A549 (cell line): ENCODE results near the gene ZNF586.
"Not testable (repeated sequence)": the region's sequence is repeated elsewhere in the genome, so short reads cannot be mapped to it uniquely, and the experiment has no call there.

Source experiments
- CEBPB ChIP-seq, 2 experiments: fragments of >200 bp in 1 of 2; sonication (Bioruptor Twin) in 1 of 2; formaldehyde crosslinking in 1 of 2; IDR thresholded peaks; 2 replicates each; pipeline ENCODE4 v1.6.1; 2012 to 2016
- CTCF ChIP-seq: fragments of >200 bp; sonication (Bioruptor Twin); formaldehyde crosslinking; IDR thresholded peaks from 3 replicates; pipeline ENCODE4 v1.5.1; 2016
- JUN ChIP-seq, 2 experiments: fragments of >200 bp; sonication (Bioruptor Twin); formaldehyde crosslinking; IDR thresholded peaks; 2 replicates in 1 of 2; 3 replicates in 1 of 2; pipeline ENCODE4 v1.6.1; 2016 to 2017
- KDM1A ChIP-seq: fragments of 200-600 bp; sonication (generic); IDR thresholded peaks from 2 replicates; pipeline ENCODE4 v1.6.1; 2016; ENCODE audit warnings: low read depth, mild to moderate bottlenecking
- MAZ ChIP-seq: fragments of 150-350 bp; IDR thresholded peaks from 2 replicates; pipeline ENCODE4 v1.6.1; 2014; ENCODE audit warnings: antibody characterized with exemption, low read depth, low read length, borderline replicate concordance
- MYC ChIP-seq: IDR thresholded peaks from 2 replicates; pipeline ENCODE4 v1.6.1; 2012; ENCODE audit warnings: mild to moderate bottlenecking, inconsistent platforms, low read length, improper control_type of control experiment, borderline replicate concordance
- NFE2L2 ChIP-seq: fragments of 150-350 bp; conservative IDR thresholded peaks from 2 replicates; pipeline ENCODE4 v1.6.1; 2014; ENCODE audit warnings: low read length
- POLR2A ChIP-seq: IDR thresholded peaks from 2 replicates; pipeline ENCODE4 v1.6.1; 2012; ENCODE audit warnings: mild to moderate bottlenecking, low read length
- RFX5 ChIP-seq: fragments of 450-650 bp; IDR thresholded peaks from 2 replicates; pipeline ENCODE4 v1.7.1; 2014; ENCODE audit warnings: antibody characterized with exemption, mild to moderate bottlenecking, moderate library complexity
- RNF2 ChIP-seq: fragments of 200-600 bp; sonication (generic); IDR thresholded peaks from 2 replicates; pipeline ENCODE4 v1.6.1; 2016; ENCODE audit warnings: low read depth, mild to moderate bottlenecking, antibody characterized with exemption, moderate library complexity, borderline replicate concordance
- SMC3 ChIP-seq: fragments of >200 bp; sonication (Bioruptor Twin); formaldehyde crosslinking; IDR thresholded peaks from 3 replicates; pipeline ENCODE4 v1.6.1; 2018; ENCODE audit warnings: inconsistent platforms
- USF2 ChIP-seq: fragments of 450-650 bp; IDR thresholded peaks from 2 replicates; pipeline ENCODE4 v1.6.1; 2014; ENCODE audit warnings: antibody characterized with exemption

- TF ChIP-seq CTCF; MYC; POLR2A; SMC3; NFE2L2; CEBPB (IDR thresholded peaks at IDR 0.05); JUN (IDR thresholded peaks at IDR 0.05); USF2; MAZ; KDM1A; RFX5; RNF2: not testable (repeated sequence)
Measured at GRCh38 chr19:57823155-57823554, 53.7 kb downstream of the ZNF586 start.
